Measurements from ENCODE around the gene DDX6.
"Not testable (repeated sequence)": the region's sequence is repeated elsewhere in the genome, so short reads cannot be mapped to it uniquely, and the experiment has no call there.

DDX6 gene

GRCh38 chr11:118740892-118741291, 50.1 kb downstream of the DDX6 start:
- DNase-seq = no peak

GRCh38 chr11:118735203-118735602, 55.8 kb downstream of the DDX6 start:
- DNase-seq = no peak

GRCh38 chr11:118734031-118734430, 56.9 kb downstream of the DDX6 start:
- DNase-seq = no peak

GRCh38 chr11:118729753-118730152, 61.2 kb downstream of the DDX6 start:
- DNase-seq = not testable (repeated sequence)

- DNase-seq = not testable (repeated sequence)
Measured at GRCh38 chr11:118728112-118728511, 62.9 kb downstream of the DDX6 start.

GRCh38 chr11:118727721-118728066, 63.3 kb downstream of the DDX6 start:
- not testable (repeated sequence) for DNase-seq

GRCh38 chr11:118727001-118727720, 63.8 kb downstream of the DDX6 start:
- DNase-seq = not testable (repeated sequence)

GRCh38 chr11:118721478-118722015, 69.4 kb downstream of the DDX6 start:
- not testable (repeated sequence) for DNase-seq

- not testable (repeated sequence) for DNase-seq
Measured at GRCh38 chr11:118720740-118721139, 70.2 kb downstream of the DDX6 start.

GRCh38 chr11:118720078-118720477, 70.9 kb downstream of the DDX6 start:
- DNase-seq = not testable (repeated sequence)

- not testable (repeated sequence) for DNase-seq
Measured at GRCh38 chr11:118718562-118718961, 72.4 kb downstream of the DDX6 start.

- not testable (repeated sequence) for DNase-seq
Measured at GRCh38 chr11:118717733-118718132, 73.2 kb downstream of the DDX6 start.

GRCh38 chr11:118717221-118717620, 73.7 kb downstream of the DDX6 start:
- DNase-seq = not testable (repeated sequence)

GRCh38 chr11:118715837-118716260, 75.1 kb downstream of the DDX6 start:
- no peak for DNase-seq

GRCh38 chr11:118715245-118715831, 75.6 kb downstream of the DDX6 start:
- no peak for DNase-seq

GRCh38 chr11:118714816-118715215, 76.1 kb downstream of the DDX6 start:
- no peak for DNase-seq

- not testable (repeated sequence) for DNase-seq
Measured at GRCh38 chr11:118714416-118714815, 76.5 kb downstream of the DDX6 start.

- no peak for DNase-seq
Measured at GRCh38 chr11:118708296-118708695, 82.7 kb downstream of the DDX6 start.

GRCh38 chr11:118706546-118706825, 84.5 kb downstream of the DDX6 start:
- no peak for DNase-seq

- DNase-seq = no peak
Measured at GRCh38 chr11:118705791-118706545, 85.0 kb downstream of the DDX6 start.

- no peak for DNase-seq
Measured at GRCh38 chr11:118705111-118705741, 85.7 kb downstream of the DDX6 start.

- DNase-seq = no peak
Measured at GRCh38 chr11:118703563-118704106, 87.3 kb downstream of the DDX6 start.

Measured in NCI-H2081 treated with DMSO at 0.1 percent for 48 hours (cell line).